Tibial nerve (tissue), 4 donors: ENCODE measurements around the gene ELMOD3. TPM values are rescaled to one million over a fixed set of nuclear protein-coding genes. Genes with fewer than 3 reads are reported as not detected.

ENCODE experiments used
- DNase-seq, 2 donors: peaks; one replicate each; pipeline ENCODE4 v3.0.0-alpha.2; 2019; ENCODE audit warnings: low spot score in 2 of 2
- H3K27ac ChIP-seq, 4 donors: fragments of 200-600 bp; sonication (generic) in 3 of 4; one replicate each; pipeline ENCODE4 v1.5.1; 2017 to 2019; ENCODE audit warnings: mild to moderate bottlenecking in 1 of 4
- H3K27me3 ChIP-seq, 2 donors: fragments of 200-600 bp; sonication (generic) in 1 of 2; one replicate each; pipeline versions ENCODE4 v1.5.1 to v1.6.0; 2017 to 2019
- H3K36me3 ChIP-seq, 3 donors: fragments of 200-600 bp; sonication (generic); one replicate each; pipeline ENCODE4 v1.5.1; 2018 to 2019
- H3K4me1 ChIP-seq, 4 donors: fragments of 200-600 bp; sonication (generic) in 3 of 4; one replicate each; pipeline ENCODE4 v1.5.1; 2017 to 2019
- H3K4me3 ChIP-seq, 4 donors: fragments of 200-600 bp; sonication (generic) in 3 of 4; one replicate each; pipeline ENCODE4 v1.5.1; 2017 to 2019; ENCODE audit warnings: mild to moderate bottlenecking in 1 of 4, moderate library complexity in 1 of 4
- H3K9me3 ChIP-seq, 4 donors: fragments of 200-600 bp; sonication (generic) in 3 of 4; one replicate each; pipeline ENCODE4 v1.5.1; 2017 to 2019
- CTCF ChIP-seq, 5 experiments: fragments of 200-600 bp in 3 of 5; fragments of 450-650 bp in 2 of 5; sonication (generic) in 3 of 5; IDR thresholded peaks; one replicate each; pipeline ENCODE4 v1.5.1; 2016 to 2019; ENCODE audit warnings: antibody characterized with exemption in 5 of 5, mild to moderate bottlenecking in 3 of 5, moderate library complexity in 2 of 5
- EP300 ChIP-seq, 2 donors: sonication (generic); formaldehyde crosslinking; IDR thresholded peaks; one replicate each; pipeline ENCODE4 v1.6.1; 2017; ENCODE audit warnings: antibody characterized with exemption in 2 of 2, mild to moderate bottlenecking in 1 of 2
- POLR2A ChIP-seq, 2 donors: fragments of 450-650 bp; IDR thresholded peaks; one replicate each; pipeline ENCODE4 v1.6.1; 2017; ENCODE audit warnings: antibody characterized with exemption in 2 of 2, mild to moderate bottlenecking in 2 of 2, moderate library complexity in 2 of 2
- WGBS, 2 donors: methylation state at CpG; one replicate each; pipeline ENCODE4 v1.1.5; 2018; 5-methylcytosine and 5-hydroxymethylcytosine counted together
- total RNA-seq, 4 donors: library from RNA; depleted of rRNA; stranded (reverse); fragments of >200 nt; gene quantifications; one replicate each; pipeline ENCODE4 v1.1.0, GENCODE V29; 2016

ELMOD3 gene
- total RNA-seq, 4 donors from 2014 or later: 21.2 to 39.0 (median 35.4) TPM

- WGBS, 2 donors: 93 to 96% methylated on average over 14 of the region's 14 CpGs
- no peaks in the 10 kb centered on the region for H3K27me3 ChIP-seq
- H3K27ac ChIP-seq: peak overlapping the region in 3 of 4 donors; percentile 30 to 67 (median 67)
- no peaks in the 10 kb centered on the region for H3K9me3 ChIP-seq
- peaks cover 0 to 22% (median 2%) of the 10 kb centered on the region in 4 donors for H3K4me1 ChIP-seq
- no peak overlapping the region for H3K4me3 ChIP-seq
- no peak for TF ChIP-seq POLR2A (IDR thresholded peaks at IDR 0.05)
- TF ChIP-seq EP300 (IDR thresholded peaks at IDR 0.05): no peak
- no peak for TF ChIP-seq CTCF (IDR thresholded peaks at IDR 0.05)
- DNase-seq: no peak
- H3K36me3 ChIP-seq: peaks cover 0 to 29% (median 0%) of the 10 kb centered on the region in 3 donors
These were observed 41.4 kb downstream of the ELMOD3 start for GRCh38 chr2:85395912-85396475.

- Histone ChIP-seq H3K27me3 (no peaks in the 10 kb centered on the region), H3K4me3 (no peak overlapping the region), H3K36me3 (peaks cover 0 to 29% (median 0%) of the 10 kb centered on the region in 3 donors), H3K27ac (peak overlapping the region; percentile 15 to 67 (median 48)), H3K9me3 (no peaks in the 10 kb centered on the region), H3K4me1 (peaks cover 0 to 22% (median 2%) of the 10 kb centered on the region in 4 donors)
- no peak for DNase-seq
- no peak for TF ChIP-seq CTCF (IDR thresholded peaks at IDR 0.05)
- TF ChIP-seq POLR2A (IDR thresholded peaks at IDR 0.05): no peak
- TF ChIP-seq EP300 (IDR thresholded peaks at IDR 0.05): no peak
- WGBS, 2 donors: 49 to 54% methylated on average over 5 of the region's 5 CpGs
These were observed 42.2 kb downstream of the ELMOD3 start for GRCh38 chr2:85396531-85397470.

GRCh38 chr2:85397925-85398331 lies 43.4 kb downstream of the ELMOD3 start:
- no peak for DNase-seq
- Histone ChIP-seq H3K27me3 (no peaks in the 10 kb centered on the region), H3K36me3 (peaks cover 0 to 26% (median 0%) of the 10 kb centered on the region in 3 donors), H3K4me1 (peaks cover 0 to 22% (median 2%) of the 10 kb centered on the region in 4 donors), H3K9me3 (peaks cover 0 to 2% (median 0%) of the 10 kb centered on the region in 4 donors), H3K27ac (no peak overlapping the region), H3K4me3 (no peak overlapping the region)
- TF ChIP-seq CTCF (IDR thresholded peaks at IDR 0.05): no peak
- no peak for TF ChIP-seq EP300 (IDR thresholded peaks at IDR 0.05)
- no peak for TF ChIP-seq POLR2A (IDR thresholded peaks at IDR 0.05)
- 67 to 81% methylated on average over 4 of the region's 4 CpGs for WGBS, 2 donors

- WGBS, 2 donors: 85 to 87% methylated on average over 5 to 8 of the region's 8 CpGs
- peaks cover 0 to 7% (median 0%) of the 10 kb centered on the region in 4 donors for H3K9me3 ChIP-seq
- no peak for TF ChIP-seq EP300 (IDR thresholded peaks at IDR 0.05)
- TF ChIP-seq POLR2A (IDR thresholded peaks at IDR 0.05): no peak
- no peak for TF ChIP-seq CTCF (IDR thresholded peaks at IDR 0.05)
- peaks cover 0 to 26% (median 0%) of the 10 kb centered on the region in 3 donors for H3K36me3 ChIP-seq
- no peaks in the 10 kb centered on the region for H3K27me3 ChIP-seq
- no peak overlapping the region for H3K27ac ChIP-seq
- DNase-seq: no peak
- no peak overlapping the region for H3K4me3 ChIP-seq
- peaks cover 0 to 21% (median 2%) of the 10 kb centered on the region in 4 donors for H3K4me1 ChIP-seq
These were observed 44.0 kb downstream of the ELMOD3 start for GRCh38 chr2:85398426-85399182.
